ENCODE measurements around the gene RNF223. TPM values are rescaled to one million over a fixed set of nuclear protein-coding genes. Genes with fewer than 3 reads are reported as not detected.

The RNF223 gene
- total and polyA plus RNA-seq, 2 of the 8 experiments (the other 6 are each of a cell fraction or from before 2014, with no cell fraction given): not detected

DNA sequence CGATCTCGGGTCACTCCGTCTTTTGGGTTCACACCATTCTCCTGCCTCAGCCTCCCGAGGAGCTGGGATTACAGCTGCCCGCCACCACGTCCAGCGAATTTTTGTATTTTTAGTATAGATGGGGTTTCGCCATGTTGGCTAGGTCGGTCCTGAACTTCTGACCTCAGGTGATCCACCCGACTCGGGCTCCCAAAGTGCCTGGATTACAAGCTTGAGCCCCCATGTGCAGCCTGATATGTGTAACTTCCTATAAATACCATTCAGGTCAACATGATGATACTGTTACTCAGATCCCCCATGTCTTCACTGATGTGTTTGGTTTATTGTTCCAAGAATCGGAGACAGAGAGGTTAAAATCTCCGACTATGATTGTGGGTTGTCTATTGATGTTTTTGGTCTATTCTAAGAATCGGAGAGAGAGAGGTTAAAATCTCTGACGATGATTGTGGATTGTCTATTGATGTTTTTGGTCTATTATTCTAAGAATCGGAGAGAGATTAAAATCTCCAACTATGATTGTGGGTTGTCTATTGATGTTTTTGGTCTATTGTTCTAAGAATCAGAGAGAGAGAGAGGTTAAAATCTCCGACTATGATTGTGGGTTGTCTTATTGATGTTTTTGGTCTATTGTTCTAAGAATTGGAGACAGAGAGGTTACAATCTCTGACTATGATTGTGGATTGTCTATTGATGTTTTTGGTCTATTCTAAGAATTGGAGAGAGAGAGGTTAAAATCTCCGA is 24.7 kb upstream of the RNF223 start:
- Histone ChIP-seq H4K5ac (ENCODE audit: insufficient read length, low read depth, low read length) (no peak overlapping the region), H2AK5ac (ENCODE audit: low read depth, low read length) (no peak overlapping the region), H2BK120ac (replicated peaks; ENCODE audit: low read depth, low read length) (no peak overlapping the region), H2BK15ac (ENCODE audit: low read length) (no peak overlapping the region), H3K79me2 (ENCODE audit: control insufficient read depth in 1 of 2, insufficient read depth in 2 of 2, low read length in 2 of 2) (no peaks in the 10 kb centered on the region), H3K4ac (replicated peaks; ENCODE audit: insufficient read length, low read depth, low read length) (no peak overlapping the region), H3K56ac (replicated peaks; ENCODE audit: insufficient read length, low read depth, low read length) (no peak overlapping the region), H3K36me3 (ENCODE audit: control insufficient read depth in 2 of 4, insufficient read depth in 4 of 4, low read length in 3 of 4) (no peaks in the 10 kb centered on the region), H3K9me3 (ENCODE audit: insufficient read depth in 2 of 2, low read depth in 1 of 2, low read length in 1 of 2) (peaks cover 13 to 19% of the 10 kb centered on the region in 2 experiments), H2AFZ (ENCODE audit: low read length) (no peak overlapping the region), H3K18ac (ENCODE audit: extremely low read depth, low read length) (no peak overlapping the region), H3K23me2 (ENCODE audit: low read depth, low read length) (no peaks in the 10 kb centered on the region), H2BK20ac (ENCODE audit: low read length) (no peak overlapping the region), H4K20me1 (replicated peaks in 1 of 2; ENCODE audit: control insufficient read depth in 1 of 2, insufficient read depth in 2 of 2, low read length in 2 of 2) (no peaks in the 10 kb centered on the region), H3K14ac (ENCODE audit: insufficient read length) (no peak overlapping the region), H4K8ac (ENCODE audit: extremely low read depth, insufficient read depth, low read length) (no peak overlapping the region), H4K91ac (replicated peaks; ENCODE audit: insufficient read length, low read length) (no peak overlapping the region), H3K4me3 (ENCODE audit: extremely low read depth in 1 of 4, insufficient read depth in 2 of 4, low read depth in 3 of 4, low read length in 4 of 4) (no peak overlapping the region), H3K27me3 (replicated peaks in 1 of 4; ENCODE audit: control insufficient read depth in 3 of 4, extremely low read depth in 1 of 4, insufficient read depth in 3 of 4, low read length in 3 of 4) (no peaks in the 10 kb centered on the region), H3K79me1 (ENCODE audit: low read depth, low read length) (no peaks in the 10 kb centered on the region), H3K27ac (ENCODE audit: low read depth, low read length) (no peak overlapping the region), H3K23ac (ENCODE audit: insufficient read length) (no peak overlapping the region), H3K4me2 (ENCODE audit: insufficient read depth in 1 of 2, low read depth in 2 of 2, low read length in 2 of 2) (no peak overlapping the region), H2BK5ac (ENCODE audit: low read depth, low read length) (no peak overlapping the region), H3K4me1 (replicated peaks in 1 of 4; ENCODE audit: control insufficient read depth in 3 of 4, insufficient read depth in 4 of 4, low read length in 3 of 4) (no peaks in the 10 kb centered on the region), H3K9ac (replicated peaks in 1 of 4; ENCODE audit: extremely low read depth in 1 of 4, low read depth in 3 of 4, low read length in 3 of 4) (no peak overlapping the region), H2BK12ac (ENCODE audit: low read depth, low read length) (no peak overlapping the region)
- DNase-seq (ENCODE audit: low read depth in 1 of 2, low spot score in 2 of 2): no peak
- POLR2A ChIA-PET (ENCODE audit: partially characterized antibody): no interaction called here
- 87% methylated on average over 18 of the region's 18 CpGs; no CpG with 5 or more reads in 1 of the 2 experiments for WGBS, 2 experiments (ENCODE audit: extremely low coverage in 1 of 2, insufficient coverage in 1 of 2, insufficient read length in 1 of 2, insufficient replicate concordance in 2 of 2, low coverage in 1 of 2, low lambda C conversion rate in 2 of 2, missing lambda C conversion rate in 1 of 2)
- CTCF ChIA-PET (ENCODE audit: partially characterized antibody): no interaction called here
- TF ChIP-seq NRF1 (IDR thresholded peaks at IDR 0.05; ENCODE audit: low read depth, low read length) (no peak), YY1 (IDR thresholded peaks at IDR 0.05; ENCODE audit: low read depth, low read length) (no peak), TEAD4 (IDR thresholded peaks at IDR 0.05; ENCODE audit: low read depth, low read length) (no peak), GTF2F1 (IDR thresholded peaks at IDR 0.05; ENCODE audit: borderline replicate concordance, low read depth, low read length) (no peak), TBP (IDR thresholded peaks at IDR 0.05; ENCODE audit: low read depth, low read length) (no peak), RNF2 (IDR thresholded peaks at IDR 0.05; ENCODE audit: borderline replicate concordance, low read depth, low read length, missing control alignments, poor library complexity, severe bottlenecking) (no peak), POLR2A (IDR thresholded peaks at IDR 0.05; ENCODE audit: control extremely low read depth in 1 of 2, low read depth in 2 of 2, low read length in 2 of 2) (no peak), POU5F1 (IDR thresholded peaks at IDR 0.05; ENCODE audit: low read depth, low read length) (no peak), BCL11A (IDR thresholded peaks at IDR 0.05; ENCODE audit: low read depth in 2 of 2, low read length in 2 of 2) (no peak)
- FAIRE-seq: no peak

Measured in H1 (cell line).